OCI-LY3 (cell line): ENCODE data around the gene FRMD3.

Experiments
- H2AFZ ChIP-seq: fragments of 200-600, 300-600 bp; shearing (Covaris generic); 2 replicates; pipeline ENCODE4 v1.6.0; 2014; ENCODE audit warnings: antibody characterized with exemption, low read depth, low read length
- H3K27ac ChIP-seq: fragments of 200-600, 300-600 bp; sonication (generic); 2 replicates; pipeline ENCODE4 v1.5.1; 2014; ENCODE audit warnings: mild to moderate bottlenecking, low read length, moderate library complexity, mixed read lengths
- H3K27me3 ChIP-seq: fragments of 200-600, 300-600 bp; sonication (generic); 2 replicates; pipeline ENCODE4 v1.6.1; 2014; ENCODE audit warnings: low read depth, low read length, mixed read lengths
- H3K36me3 ChIP-seq: fragments of 200-600, 300-600 bp; sonication (generic); replicated peaks from 2 replicates; pipeline ENCODE3; 2014; ENCODE audit warnings: low read depth, low read length, mixed read lengths
- H3K4me1 ChIP-seq: fragments of 300-600, 200-600 bp; sonication (generic); 2 replicates; pipeline ENCODE4 v1.6.1; 2014; ENCODE audit warnings: low read length, mixed read lengths
- H3K4me2 ChIP-seq: fragments of 200-600, 300-600 bp; sonication (generic); 2 replicates; pipeline ENCODE4 v1.6.1; 2014; ENCODE audit warnings: low read length, mixed read lengths
- H3K4me3 ChIP-seq: fragments of 300-600, 200-600 bp; sonication (generic); 2 replicates; pipeline ENCODE4 v1.5.1; 2014; ENCODE audit warnings: antibody characterized with exemption, mild to moderate bottlenecking, low read length, moderate library complexity
- H3K79me2 ChIP-seq: fragments of 300-600, 200-600 bp; shearing (Covaris generic); 2 replicates; pipeline ENCODE4 v1.6.1; 2014; ENCODE audit warnings: mild to moderate bottlenecking, low read length, mixed read lengths
- H3K9ac ChIP-seq: fragments of 300-600, 200-600 bp; shearing (Covaris generic); 2 replicates; pipeline ENCODE4 v1.6.0; 2014; ENCODE audit warnings: mild to moderate bottlenecking, low read length, moderate library complexity
- H3K9me3 ChIP-seq: fragments of 200-600, 300-600 bp; shearing (Covaris generic); 2 replicates; pipeline ENCODE4 v1.6.1; 2014; ENCODE audit warnings: low read length, mixed read lengths; ENCODE audit not compliant: insufficient read depth
- H4K20me1 ChIP-seq: fragments of 200-600, 300-600 bp; sonication (generic); 2 replicates; pipeline ENCODE4 v1.6.1; 2016; ENCODE audit warnings: low read length, mixed read lengths; ENCODE audit not compliant: insufficient read depth
- EZH2phosphoT487 ChIP-seq: fragments of 200-600 bp; shearing (Covaris generic); IDR thresholded peaks from 2 replicates; pipeline ENCODE4 v1.6.1; 2018; ENCODE audit warnings: antibody characterized with exemption, mixed run types, low read depth
- TF ChIP-seq, protein P1 (sequence below): fragments of 200-600, 300-600 bp; sonication (generic); IDR thresholded peaks from 2 replicates; pipeline ENCODE4 v1.5.1; 2014; ENCODE audit warnings: antibody characterized with exemption, low read length, low read depth

Gene FRMD3

DNA sequence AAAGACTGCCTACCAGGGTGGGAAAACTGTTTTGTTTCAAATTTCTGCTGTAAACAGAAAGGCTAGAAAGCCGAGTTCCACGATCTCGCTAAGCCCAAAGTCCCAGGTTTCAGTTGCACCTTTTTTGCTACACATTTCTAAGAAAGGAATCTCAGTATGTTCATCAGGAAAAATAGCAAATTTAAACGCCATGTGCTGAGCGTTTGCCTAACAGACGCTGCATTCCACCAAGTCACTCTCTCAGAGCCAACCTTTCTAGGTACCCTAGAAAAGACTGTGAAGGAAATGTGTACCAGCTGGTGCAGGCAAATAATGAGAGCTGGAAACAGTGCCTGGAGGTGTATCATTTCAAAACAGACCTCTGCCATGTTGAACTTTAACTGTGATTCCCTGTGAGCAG is 71.8 kb downstream of the FRMD3 start:
- Histone ChIP-seq H3K27ac (no peak overlapping the region), H3K79me2 (peaks cover 87% of the 10 kb centered on the region), H3K4me3 (no peak overlapping the region), H3K9ac (no peak overlapping the region), H2AFZ (no peak overlapping the region), H3K36me3 (peaks cover 19% of the 10 kb centered on the region), H3K4me1 (peaks cover 49% of the 10 kb centered on the region), H3K9me3 (peaks cover under 1% of the 10 kb centered on the region; the same call in 1 of the 2 replicates), H3K27me3 (no peaks in the 10 kb centered on the region), H4K20me1 (no peaks in the 10 kb centered on the region), H3K4me2 (peak overlapping the region; percentile 27; the same call in 1 of the 2 replicates)
- TF ChIP-seq, protein P1, sequence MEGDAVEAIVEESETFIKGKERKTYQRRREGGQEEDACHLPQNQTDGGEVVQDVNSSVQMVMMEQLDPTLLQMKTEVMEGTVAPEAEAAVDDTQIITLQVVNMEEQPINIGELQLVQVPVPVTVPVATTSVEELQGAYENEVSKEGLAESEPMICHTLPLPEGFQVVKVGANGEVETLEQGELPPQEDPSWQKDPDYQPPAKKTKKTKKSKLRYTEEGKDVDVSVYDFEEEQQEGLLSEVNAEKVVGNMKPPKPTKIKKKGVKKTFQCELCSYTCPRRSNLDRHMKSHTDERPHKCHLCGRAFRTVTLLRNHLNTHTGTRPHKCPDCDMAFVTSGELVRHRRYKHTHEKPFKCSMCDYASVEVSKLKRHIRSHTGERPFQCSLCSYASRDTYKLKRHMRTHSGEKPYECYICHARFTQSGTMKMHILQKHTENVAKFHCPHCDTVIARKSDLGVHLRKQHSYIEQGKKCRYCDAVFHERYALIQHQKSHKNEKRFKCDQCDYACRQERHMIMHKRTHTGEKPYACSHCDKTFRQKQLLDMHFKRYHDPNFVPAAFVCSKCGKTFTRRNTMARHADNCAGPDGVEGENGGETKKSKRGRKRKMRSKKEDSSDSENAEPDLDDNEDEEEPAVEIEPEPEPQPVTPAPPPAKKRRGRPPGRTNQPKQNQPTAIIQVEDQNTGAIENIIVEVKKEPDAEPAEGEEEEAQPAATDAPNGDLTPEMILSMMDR: no peak
- no peak for TF ChIP-seq EZH2phosphoT487

DNA sequence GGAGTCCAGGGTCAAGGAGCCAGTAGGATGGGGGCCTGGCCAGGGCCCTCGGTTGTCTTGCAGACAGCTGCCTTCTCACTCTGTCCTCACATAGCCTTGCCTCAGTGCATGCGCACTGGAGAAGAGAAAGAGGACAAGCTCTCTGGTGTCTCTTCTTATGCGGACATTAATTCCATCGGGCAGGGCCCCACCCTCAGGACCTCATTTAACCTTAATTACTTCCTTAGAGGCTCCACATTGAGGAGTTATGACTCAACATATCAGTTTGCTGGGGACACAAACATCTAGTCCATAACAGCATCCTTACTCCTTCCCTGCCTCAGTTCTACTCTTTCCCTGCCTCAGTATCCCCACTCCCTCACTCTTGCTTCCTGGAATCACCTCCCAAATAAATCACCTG is 78.4 kb downstream of the FRMD3 start:
- Histone ChIP-seq H3K36me3 (peaks cover 29% of the 10 kb centered on the region), H3K4me3 (no peak overlapping the region), H3K4me2 (no peak overlapping the region), H3K27ac (no peak overlapping the region), H2AFZ (no peak overlapping the region), H3K27me3 (no peaks in the 10 kb centered on the region), H3K79me2 (peaks cover 60% of the 10 kb centered on the region), H3K9ac (no peak overlapping the region), H3K4me1 (no peaks in the 10 kb centered on the region), H3K9me3 (peaks cover 4% of the 10 kb centered on the region; the same call in 1 of the 2 replicates), H4K20me1 (no peaks in the 10 kb centered on the region)
- TF ChIP-seq, protein P1: no peak
- TF ChIP-seq EZH2phosphoT487: no peak

DNA sequence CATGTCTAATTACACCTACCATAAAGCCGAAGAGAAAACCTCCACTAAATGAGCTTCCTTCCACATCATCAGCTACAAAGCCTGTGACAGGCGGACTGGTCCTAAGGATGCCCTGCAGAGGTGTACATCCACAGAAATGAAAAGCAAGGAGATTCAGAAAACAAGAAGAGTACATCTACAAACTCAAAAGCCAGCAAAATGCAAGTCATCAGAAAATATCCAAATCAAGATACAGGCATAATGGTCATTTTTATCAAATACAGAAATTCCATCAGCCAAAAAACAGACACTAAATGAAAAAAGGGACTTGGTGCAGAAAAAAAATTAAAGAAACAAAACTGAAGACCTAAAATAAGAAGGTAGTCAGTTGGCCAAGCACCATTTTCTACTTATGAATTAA is 79.7 kb downstream of the FRMD3 start:
- Histone ChIP-seq H3K27me3 (no peaks in the 10 kb centered on the region), H3K27ac (no peak overlapping the region), H2AFZ (no peak overlapping the region), H4K20me1 (no peaks in the 10 kb centered on the region), H3K79me2 (peaks cover 49% of the 10 kb centered on the region), H3K9me3 (peaks cover 4% of the 10 kb centered on the region; the same call in 1 of the 2 replicates), H3K36me3 (peaks cover 32% of the 10 kb centered on the region), H3K4me1 (no peaks in the 10 kb centered on the region), H3K4me2 (no peak overlapping the region), H3K4me3 (no peak overlapping the region), H3K9ac (no peak overlapping the region)
- no peak for TF ChIP-seq EZH2phosphoT487
- TF ChIP-seq, protein P1: no peak

DNA sequence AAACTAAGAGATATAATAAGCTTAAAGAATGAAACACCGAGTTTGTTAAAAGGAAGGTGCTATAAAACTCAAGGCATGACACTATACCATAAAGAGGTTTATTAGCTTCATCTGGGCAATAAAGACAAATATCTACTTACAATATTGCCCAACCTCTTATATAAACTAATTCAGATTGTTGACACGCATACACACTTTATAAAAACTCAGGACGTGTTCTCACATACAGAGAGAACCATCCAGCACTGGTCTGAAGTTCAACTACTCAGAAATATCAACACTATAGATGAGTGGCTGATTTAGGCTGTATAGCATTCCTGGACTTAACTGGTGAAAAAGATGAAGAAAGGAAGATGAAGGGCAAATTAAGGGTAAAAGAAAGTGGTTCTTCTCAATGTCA is 81.2 kb downstream of the FRMD3 start:
- H3K27ac ChIP-seq: no peak overlapping the region
- H3K4me1 ChIP-seq: no peaks in the 10 kb centered on the region
- no peak overlapping the region for H3K9ac ChIP-seq
- no peak overlapping the region for H2AFZ ChIP-seq
- H3K9me3 ChIP-seq: 0 out of 2 replicates have a peak, but pooled peaks cover 4% of the 10 kb centered on the region
- H3K79me2 ChIP-seq: peaks cover 38% of the 10 kb centered on the region
- peaks cover 23% of the 10 kb centered on the region for H3K36me3 ChIP-seq
- no peak overlapping the region for H3K4me3 ChIP-seq
- TF ChIP-seq EZH2phosphoT487: no peak
- TF ChIP-seq, protein P1: no peak
- no peaks in the 10 kb centered on the region for H3K27me3 ChIP-seq
- H4K20me1 ChIP-seq: no peaks in the 10 kb centered on the region
- H3K4me2 ChIP-seq: no peak overlapping the region
